GM12878 (cell line): ENCODE measurements around the gene LILRB4. TPM values are rescaled to one million over a fixed set of nuclear protein-coding genes. Genes with fewer than 3 reads are reported as not detected.
"Not testable (repeated sequence)": the region's sequence is repeated elsewhere in the genome, so short reads cannot be mapped to it uniquely, and the experiment has no call there.

Source experiments
- ATAC-seq: fragments of 200-7000 bp; cut with Tn5 transposase; 3 replicates; pipeline ENCODE4 v1.9.1; 2020; ENCODE audit warnings: mild to moderate bottlenecking, moderate library complexity
- BruUV-seq: library from RNA; stranded (reverse); fragments of 400-500 nt; replicated peaks from 2 replicates; lab custom pipeline; 2021; lab: Mats Ljungman, UMichigan
- CTCF ChIA-PET: fragments of 300-600 bp; sonication (Branson Sonifier 250); formaldehyde crosslinking; extraction: SDS; loops from one replicate; lab custom pipeline; 2021; ENCODE audit warnings: inconsistent platforms; lab: Yijun Ruan, JAX
- POLR2A ChIA-PET: fragments of 350-600 bp; formaldehyde crosslinking; extraction: SDS; loops from one replicate; lab custom pipeline; 2021; ENCODE audit warnings: inconsistent platforms; lab: Charles Lee
- RAD21 ChIA-PET: fragments of 300-600 bp; sonication (Branson Sonifier 250); formaldehyde crosslinking; loops from one replicate; lab custom pipeline; 2023; ENCODE audit warnings: antibody characterized with exemption; ENCODE audit not compliant: unreplicated experiment; lab: Charles Lee
- SMC1A ChIA-PET: fragments of 300-600 bp; sonication (Branson Sonifier 250); formaldehyde crosslinking; loops from one replicate; lab custom pipeline; 2023; ENCODE audit not compliant: unreplicated experiment, uncharacterized antibody; lab: Charles Lee
- DNase-seq: peaks from one replicate; pipeline ENCODE4 v3.0.0-alpha.2; 2011; ENCODE audit warnings: low read depth, low spot score
- FAIRE-seq: peaks from 3 replicates; lab custom pipeline; 2011; peaks lifted over from hg19 to GRCh38; lab: Jason Lieb, UNC
- H2AFZ ChIP-seq: 2 replicates; pipeline ENCODE4 v1.6.0; 2011; ENCODE audit warnings: low read depth, low read length, control low read depth; ENCODE audit not compliant: control insufficient read depth
- H3K27ac ChIP-seq: 2 replicates; pipeline ENCODE4 v1.5.1; 2011; ENCODE audit warnings: control low read depth; ENCODE audit not compliant: control insufficient read depth, insufficient read depth
- H3K27me3 ChIP-seq, 2 experiments: replicated peaks in 1 of 2; 2 replicates each; pipeline versions ENCODE4 v1.6.0 to v1.6.1; 2011; ENCODE audit warnings: low read length in 1 of 2; ENCODE audit not compliant: control insufficient read depth in 2 of 2, insufficient read depth in 2 of 2
- H3K36me3 ChIP-seq, 2 experiments: 2 replicates each; pipeline ENCODE4 v1.5.1; 2011; ENCODE audit warnings: low read length in 1 of 2; ENCODE audit not compliant: control insufficient read depth in 2 of 2, insufficient read depth in 2 of 2
- H3K4me1 ChIP-seq: 2 replicates; pipeline ENCODE4 v1.6.1; 2011; ENCODE audit warnings: mild to moderate bottlenecking, low read length, moderate library complexity, mixed read lengths; ENCODE audit not compliant: control insufficient read depth, insufficient read depth
- H3K4me2 ChIP-seq: 2 replicates; pipeline ENCODE4 v1.6.0; 2011; ENCODE audit warnings: control low read depth; ENCODE audit not compliant: control insufficient read depth, insufficient read depth
- H3K4me3 ChIP-seq: fragments of 200-600 bp; sonication (generic); 2 replicates; pipeline ENCODE4 v1.5.1; 2016
- H3K79me2 ChIP-seq: 2 replicates; pipeline ENCODE4 v1.6.0; 2011; ENCODE audit warnings: low read length; ENCODE audit not compliant: control insufficient read depth, insufficient read depth
- H3K9ac ChIP-seq: 2 replicates; pipeline ENCODE4 v1.8.0; 2011; ENCODE audit warnings: low read length, control low read depth, mixed read lengths; ENCODE audit not compliant: control insufficient read depth, insufficient read depth
- H3K9me3 ChIP-seq: replicated peaks from 3 replicates; pipeline ENCODE4 v1.5.1; 2011; ENCODE audit warnings: mild to moderate bottlenecking, low read length; ENCODE audit not compliant: control insufficient read depth, insufficient read depth
- H4K20me1 ChIP-seq: 2 replicates; pipeline ENCODE4 v1.6.0; 2011; ENCODE audit not compliant: control insufficient read depth, insufficient read depth
- IKZF1 ChIP-seq: fragments of 450-650 bp; conservative IDR thresholded peaks from 2 replicates; pipeline ENCODE4 v1.6.1; 2017; ENCODE audit warnings: antibody characterized with exemption, mild to moderate bottlenecking
- POLR2A ChIP-seq: IDR thresholded peaks from 2 replicates; pipeline ENCODE4 v1.6.1; 2011; ENCODE audit warnings: low read depth, mild to moderate bottlenecking, low read length
- WGBS: methylation state at CpG from one replicate; pipeline ENCODE4 v1.1.6; 2016; ENCODE audit warnings: low lambda C conversion rate; ENCODE audit not compliant: insufficient replicate concordance, insufficient coverage; ENCODE audit errors: missing lambda C conversion rate; 5-methylcytosine and 5-hydroxymethylcytosine counted together
- in situ Hi-C: fragments of 300-500 bp; cut with MboI; formaldehyde crosslinking; loops from 9 replicates; pipeline ENCODE4 v1.14.3; 2018; ENCODE audit warnings: mixed read lengths
- intact Hi-C: fragments of 100-400 bp; cut with micrococcal nuclease; formaldehyde crosslinking; loops from one replicate; pipeline ENCODE4 v1.14.2; 2022; ENCODE audit not compliant: unreplicated experiment
- polyA plus RNA-seq, 11 experiments: library from polyadenylated mRNA; depleted of rRNA in 4 of 11; unstranded in 6 of 11; stranded (reverse) in 5 of 11; fragments of >200 nt; fragmentation: Nextera tagmentation in 4 of 11; fragmentation: Illumina TruSeq in 1 of 11; extraction: Ambion mirVana in 4 of 11; extraction: Trizol in 1 of 11; gene quantifications; 1 replicate in 1 of 11; 2 replicates in 10 of 11; pipeline versions ENCODE4 v1.2.1 to v1.2.3, GENCODE V29; 2011 to 2016; ENCODE audit warnings: inconsistent platforms in 2 of 11, missing spikeins in 2 of 11, low read depth in 1 of 11
- total RNA-seq, 4 experiments: library from RNA; depleted of rRNA in 3 of 4; stranded (reverse); fragments of >200 nt in 3 of 4; fragmentation: Illumina TruSeq in 1 of 4; extraction: Trizol in 1 of 4; gene quantifications; 2 replicates each; pipeline versions ENCODE4 v1.2.1 to v1.2.3, GENCODE V29; 2013 to 2021

LILRB4 gene
- total and polyA plus RNA-seq, 10 of the 15 experiments (the other 5 are each of a cell fraction or from before 2014, with no cell fraction given), result 2.0 to 39.8 (median 16.0) TPM

GRCh38 chr19:54624234-54624633 is 38.6 kb upstream of the LILRB4 start:
- Histone ChIP-seq H3K79me2 (peaks cover 96% of the 10 kb centered on the region), H3K9ac (peak overlapping the region; percentile 56), H3K4me2 (peak overlapping the region; percentile 93), H3K27ac (peak overlapping the region; percentile 55), H3K4me3 (peak overlapping the region; percentile 82), H3K36me3 (peaks cover 5 to 29% of the 10 kb centered on the region in 2 experiments; a peak in 3 of 4 replicates)
- BruUV-seq, H3K27me3 ChIP-seq, FAIRE-seq, H4K20me1 ChIP-seq, intact Hi-C loops, POLR2A ChIA-PET, in situ Hi-C loops, DNase-seq, RAD21 ChIA-PET, H2AFZ ChIP-seq, H3K9me3 ChIP-seq: not testable (repeated sequence)
- SMC1A ChIA-PET, result interaction anchor here (1.6 kb wide), 1 partner anchor 29 kb away, joined by 6 read pairs; no protein-coding TSS in a partner anchor
- peak; percentile 71 for ATAC-seq
- WGBS, result 9% methylated on average over 10 of the region's 10 CpGs
- TF ChIP-seq POLR2A, result peak; percentile 33; the same call in 1 of the 2 replicates
- TF ChIP-seq, all 136 proteins: peak for 1; not testable (repeated sequence) for 135
- peaks cover 14% of the 10 kb centered on the region for H3K4me1 ChIP-seq
- CTCF ChIA-PET, result not testable (repeated sequence)

DNA sequence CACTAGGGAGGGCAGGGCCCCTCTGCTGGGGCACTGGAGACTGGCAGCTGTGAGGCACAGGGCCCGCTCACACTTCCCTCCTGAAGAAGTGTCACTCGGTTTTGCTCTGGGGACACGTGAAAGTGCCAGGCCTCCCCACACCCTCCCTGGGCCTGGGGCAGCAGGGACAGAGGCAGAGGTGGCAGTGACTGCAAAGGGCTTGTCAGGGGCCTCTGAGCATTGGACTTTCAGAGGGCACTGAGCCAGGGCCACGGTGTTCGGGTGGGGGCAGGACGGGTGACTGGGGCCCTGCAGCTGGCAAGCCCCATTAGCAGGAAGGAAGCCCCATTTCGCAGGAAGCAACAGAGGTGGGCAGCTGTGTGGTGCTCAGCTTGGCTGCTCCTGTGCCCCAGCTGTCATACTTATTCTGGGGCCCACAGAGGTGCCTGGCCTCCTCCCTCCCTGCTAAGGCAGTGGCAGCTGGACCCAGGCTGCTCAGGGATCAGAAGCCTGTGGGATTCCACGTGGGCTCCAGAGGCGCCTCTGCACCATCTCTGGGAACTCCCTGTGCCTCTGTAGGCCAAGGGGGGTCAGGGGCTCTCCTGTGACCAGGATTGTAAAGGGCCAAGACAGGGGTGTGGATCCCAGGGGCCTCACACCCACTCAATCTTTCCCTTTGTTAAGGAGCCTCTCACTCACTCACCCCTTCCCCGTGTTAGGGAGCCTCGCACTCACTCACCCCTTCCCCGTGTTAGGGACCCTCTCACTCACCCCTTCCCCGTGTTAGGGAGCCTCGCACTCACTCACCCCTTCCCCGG is 37.7 kb upstream of the LILRB4 start:
- TF ChIP-seq IKZF1, result peak; percentile 50
- BruUV-seq, result not testable (repeated sequence)

More for the DNA sequence above, 37.7 kb upstream of the LILRB4 start:
- DNase-seq, H3K9ac ChIP-seq, H3K4me3 ChIP-seq, FAIRE-seq, in situ Hi-C loops, H3K27me3 ChIP-seq, H4K20me1 ChIP-seq, H2AFZ ChIP-seq, intact Hi-C loops, RAD21 ChIA-PET, CTCF ChIA-PET, H3K9me3 ChIP-seq, POLR2A ChIA-PET, H3K27ac ChIP-seq: not testable (repeated sequence)
- SMC1A ChIA-PET, result interaction anchor here (0.8 kb wide), 1 partner anchor 8 kb away, joined by 3 read pairs; no protein-coding TSS in a partner anchor
- peak; percentile 51 for ATAC-seq
- Histone ChIP-seq H3K4me2 (peak overlapping the region; percentile 25), H3K36me3 (peaks cover 5 to 31% of the 10 kb centered on the region in 2 experiments; a peak in 3 of 4 replicates), H3K4me1 (peaks cover 20% of the 10 kb centered on the region), H3K79me2 (peaks cover 90% of the 10 kb centered on the region)
- 29% methylated on average over 14 of the region's 15 CpGs for WGBS
